ENCODE data around the gene ERC1. TPM values are rescaled to one million over a fixed set of nuclear protein-coding genes. Genes with fewer than 3 reads are reported as not detected.

ERC1 gene
- total and polyA plus RNA-seq, 4 donors: 7.4 to 78.2 (median 39.8) TPM

- TF ChIP-seq CTCF (IDR thresholded peaks at IDR 0.05; ENCODE audit: control extremely low read depth, extremely low read depth): no peak
- DNase-seq: no peak
- H3K36me3 ChIP-seq (ENCODE audit: control insufficient read depth in 4 of 4, insufficient read depth in 4 of 4, low read length in 4 of 4): peaks cover 0 to 12% (median 2%) of the 10 kb centered on the region in 4 donors
- no peak overlapping the region for H3K4me3 ChIP-seq
- no peak overlapping the region for H3K27ac ChIP-seq (ENCODE audit: low read depth in 1 of 2, low read length in 1 of 2)
- ATAC-seq (ENCODE audit: insufficient read depth, low FRiP score): no peak
- WGBS, 2 donors: 67 to 83% methylated on average over 1 of the region's 1 CpG
- H3K9ac ChIP-seq (ENCODE audit: insufficient read depth in 1 of 2, low read length in 2 of 2): no peak overlapping the region
- H3K27me3 ChIP-seq (ENCODE audit: control insufficient read depth in 3 of 3, insufficient read depth in 3 of 3, low read length in 2 of 3): no peaks in the 10 kb centered on the region
- no peaks in the 10 kb centered on the region for H3K9me3 ChIP-seq (ENCODE audit: control insufficient read depth in 4 of 4, insufficient read depth in 3 of 4, low read length in 3 of 4)
- H3K4me1 ChIP-seq (ENCODE audit: control insufficient read depth in 5 of 5, insufficient read depth in 5 of 5, low read length in 5 of 5): peaks cover 0 to 10% (median 3%) of the 10 kb centered on the region in 5 donors
Observed at GRCh38 chr12:1293901-1294300, 302.9 kb downstream of the ERC1 start.

GRCh38 chr12:1297206-1297605, 306.2 kb downstream of the ERC1 start:
- Histone ChIP-seq H3K4me3 (no peak overlapping the region), H3K9ac (ENCODE audit: insufficient read depth in 1 of 2, low read length in 2 of 2) (no peak overlapping the region), H3K27me3 (ENCODE audit: control insufficient read depth in 3 of 3, insufficient read depth in 3 of 3, low read length in 2 of 3) (no peaks in the 10 kb centered on the region), H3K36me3 (ENCODE audit: control insufficient read depth in 4 of 4, insufficient read depth in 4 of 4, low read length in 4 of 4) (peaks cover 0 to 8% (median 5%) of the 10 kb centered on the region in 4 donors), H3K4me1 (ENCODE audit: control insufficient read depth in 5 of 5, insufficient read depth in 5 of 5, low read length in 5 of 5) (no peaks in the 10 kb centered on the region), H3K27ac (ENCODE audit: low read depth in 1 of 2, low read length in 1 of 2) (no peak overlapping the region), H3K9me3 (ENCODE audit: control insufficient read depth in 4 of 4, insufficient read depth in 3 of 4, low read length in 3 of 4) (no peaks in the 10 kb centered on the region)
- ATAC-seq (ENCODE audit: insufficient read depth, low FRiP score) (no peak), DNase-seq (no peak)
- no peak for TF ChIP-seq CTCF (IDR thresholded peaks at IDR 0.05; ENCODE audit: control extremely low read depth, extremely low read depth)
- 93 to 97% methylated on average over 3 of the region's 3 CpGs for WGBS, 2 donors

GRCh38 chr12:1297639-1298175, 306.7 kb downstream of the ERC1 start:
- H3K4me1 ChIP-seq (ENCODE audit: control insufficient read depth in 5 of 5, insufficient read depth in 5 of 5, low read length in 5 of 5): no peaks in the 10 kb centered on the region

More at GRCh38 chr12:1297639-1298175, 306.7 kb downstream of the ERC1 start:
- H3K27me3 ChIP-seq (ENCODE audit: control insufficient read depth in 3 of 3, insufficient read depth in 3 of 3, low read length in 2 of 3): no peaks in the 10 kb centered on the region
- H3K4me3 ChIP-seq: no peak overlapping the region
- no peaks in the 10 kb centered on the region for H3K9me3 ChIP-seq (ENCODE audit: control insufficient read depth in 4 of 4, insufficient read depth in 3 of 4, low read length in 3 of 4)
- 98 to 99% methylated on average over 4 of the region's 4 CpGs for WGBS, 2 donors
- TF ChIP-seq CTCF (IDR thresholded peaks at IDR 0.05; ENCODE audit: control extremely low read depth, extremely low read depth): no peak
- ATAC-seq (ENCODE audit: insufficient read depth, low FRiP score) (no peak), DNase-seq (no peak)
- peaks cover 0 to 12% (median 5%) of the 10 kb centered on the region in 4 donors for H3K36me3 ChIP-seq (ENCODE audit: control insufficient read depth in 4 of 4, insufficient read depth in 4 of 4, low read length in 4 of 4)
- no peak overlapping the region for H3K9ac ChIP-seq (ENCODE audit: insufficient read depth in 1 of 2, low read length in 2 of 2)
- no peak overlapping the region for H3K27ac ChIP-seq (ENCODE audit: low read depth in 1 of 2, low read length in 1 of 2)

Measured in lung (tissue), 12 donors.